Ishikawa (cell line): Measurements from ENCODE around the gene TUBB6.

ENCODE experiments used
- EP300 ChIP-seq: IDR thresholded peaks from 2 replicates; pipeline ENCODE4 v1.6.1; 2012; ENCODE audit warnings: borderline replicate concordance
- REST ChIP-seq: IDR thresholded peaks from 2 replicates; pipeline ENCODE4 v1.6.1; 2012; ENCODE audit warnings: low read depth, mild to moderate bottlenecking
- TEAD4 ChIP-seq: IDR thresholded peaks from 2 replicates; pipeline ENCODE4 v1.6.1; 2012

GRCh38 chr18:12306752-12307700 is 1.0 kb upstream of the TUBB6 start:
- no peak for TF ChIP-seq TEAD4
- TF ChIP-seq EP300: no peak
- no peak for TF ChIP-seq REST
